Prostate gland (tissue), 2 donors: ENCODE measurements around the gene CHPT1.

ENCODE experiments used
- CTCF ChIP-seq, 4 experiments: fragments of 200-600 bp in 2 of 4; fragments of 450-650 bp in 2 of 4; sonication (generic) in 2 of 4; IDR thresholded peaks; 1 replicate in 3 of 4; 2 replicates in 1 of 4; pipeline ENCODE4 v1.5.1; 2016 to 2019; ENCODE audit warnings: antibody characterized with exemption in 4 of 4, mild to moderate bottlenecking in 2 of 4, moderate library complexity in 2 of 4
- POLR2A ChIP-seq: fragments of 450-650 bp; IDR thresholded peaks from one replicate; pipeline ENCODE4 v1.6.1; 2016; ENCODE audit warnings: antibody characterized with exemption, mild to moderate bottlenecking

- no peak for TF ChIP-seq CTCF (IDR thresholded peaks at IDR 0.05)
- TF ChIP-seq POLR2A: peak; percentile 42
Observed at GRCh38 chr12:101697197-101697929, at the start of gene CHPT1.
